ENCODE results near the gene TMEM250.

TMEM250 gene

GRCh38 chr9:136093995-136094881, 24.4 kb downstream of the TMEM250 start:
- peak; percentile 54 to 57 for DNase-seq

DNA sequence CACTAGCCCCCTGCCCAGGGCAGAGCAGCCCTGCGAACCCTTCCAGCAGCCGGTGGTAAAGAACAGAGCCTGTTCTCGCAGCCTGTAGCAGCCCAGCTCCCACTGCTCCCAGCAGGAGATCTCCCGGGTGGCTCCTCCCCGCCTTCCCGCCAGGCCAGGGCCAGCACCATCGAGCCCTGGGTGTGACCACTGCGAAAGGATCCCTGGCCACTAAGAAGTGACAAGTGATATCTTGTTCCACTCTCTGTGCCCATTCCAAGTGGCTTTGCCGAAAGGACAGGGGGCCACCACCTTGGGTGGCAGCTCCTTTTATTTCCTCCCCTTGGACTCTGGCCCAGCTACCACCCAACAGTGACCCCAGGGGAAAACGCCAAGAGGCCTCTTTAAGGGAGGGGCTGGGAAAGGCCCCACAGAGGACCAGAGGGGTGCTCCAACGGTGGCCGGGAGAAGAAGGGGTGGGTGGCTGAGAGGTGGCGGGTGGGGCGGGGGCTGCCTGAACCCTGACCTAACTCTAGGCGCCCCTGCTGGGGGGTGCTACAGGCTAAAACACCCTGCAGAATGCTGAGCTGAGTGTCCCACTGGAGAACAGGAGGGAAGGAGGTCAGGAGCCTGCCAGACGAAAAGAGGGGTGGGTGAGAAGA, 25.2 kb downstream of the TMEM250 start:
- DNase-seq = no peak

- DNase-seq = no peak
Observed at GRCh38 chr9:136092741-136093140, 25.9 kb downstream of the TMEM250 start.

DNA sequence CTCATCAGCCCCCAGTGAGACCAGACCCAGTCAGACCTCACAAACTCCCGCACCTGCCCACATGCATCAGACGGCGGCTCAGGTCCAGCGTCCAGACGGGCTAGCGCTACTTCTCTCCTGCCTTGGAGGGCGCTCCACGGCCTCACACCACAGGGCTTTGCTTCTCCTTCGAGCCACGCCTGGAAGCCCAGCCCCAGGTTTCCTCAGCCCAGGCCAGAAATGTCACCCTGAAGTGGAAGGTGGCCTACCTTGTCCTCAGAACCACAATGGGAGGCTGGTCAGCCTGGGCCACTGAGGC, 26.4 kb downstream of the TMEM250 start:
- DNase-seq = no peak

DNA sequence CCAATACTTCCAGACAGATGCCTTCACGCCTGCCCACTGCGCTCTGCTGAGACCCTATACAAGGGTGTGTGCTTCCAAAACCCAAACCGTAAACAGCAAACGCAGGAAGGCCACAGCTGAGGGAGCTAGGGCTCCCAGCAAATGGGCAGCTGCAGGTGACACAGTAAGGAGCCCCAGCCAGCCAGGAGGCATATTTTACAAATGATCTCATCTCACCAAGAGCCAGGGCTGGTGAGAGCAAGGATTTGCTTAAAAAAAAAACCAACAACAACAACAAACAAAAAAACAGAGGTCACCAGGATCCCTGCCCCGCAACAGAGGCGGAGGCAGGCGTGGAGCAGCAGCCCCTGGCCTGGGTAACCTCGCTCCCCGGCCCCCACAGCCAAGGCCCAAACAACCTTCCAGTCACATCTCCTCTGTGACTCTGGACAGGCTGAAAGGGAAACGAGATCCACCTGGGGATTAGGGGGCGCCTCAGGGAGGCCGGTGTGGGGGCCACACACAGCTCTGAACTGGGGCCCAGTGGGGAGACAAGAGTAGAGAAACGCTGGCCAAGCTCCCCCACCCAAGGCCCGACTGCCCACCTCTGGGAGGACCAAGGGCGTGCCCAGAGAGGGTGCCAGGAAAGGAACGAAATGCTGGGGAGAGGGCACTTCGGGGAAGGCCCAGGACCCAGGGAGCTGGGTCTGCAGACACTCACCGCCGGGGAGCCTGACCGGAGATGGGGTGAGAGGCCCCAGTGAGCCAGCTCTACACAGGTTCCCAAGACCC, 26.9 kb downstream of the TMEM250 start:
- no peak for DNase-seq

DNA sequence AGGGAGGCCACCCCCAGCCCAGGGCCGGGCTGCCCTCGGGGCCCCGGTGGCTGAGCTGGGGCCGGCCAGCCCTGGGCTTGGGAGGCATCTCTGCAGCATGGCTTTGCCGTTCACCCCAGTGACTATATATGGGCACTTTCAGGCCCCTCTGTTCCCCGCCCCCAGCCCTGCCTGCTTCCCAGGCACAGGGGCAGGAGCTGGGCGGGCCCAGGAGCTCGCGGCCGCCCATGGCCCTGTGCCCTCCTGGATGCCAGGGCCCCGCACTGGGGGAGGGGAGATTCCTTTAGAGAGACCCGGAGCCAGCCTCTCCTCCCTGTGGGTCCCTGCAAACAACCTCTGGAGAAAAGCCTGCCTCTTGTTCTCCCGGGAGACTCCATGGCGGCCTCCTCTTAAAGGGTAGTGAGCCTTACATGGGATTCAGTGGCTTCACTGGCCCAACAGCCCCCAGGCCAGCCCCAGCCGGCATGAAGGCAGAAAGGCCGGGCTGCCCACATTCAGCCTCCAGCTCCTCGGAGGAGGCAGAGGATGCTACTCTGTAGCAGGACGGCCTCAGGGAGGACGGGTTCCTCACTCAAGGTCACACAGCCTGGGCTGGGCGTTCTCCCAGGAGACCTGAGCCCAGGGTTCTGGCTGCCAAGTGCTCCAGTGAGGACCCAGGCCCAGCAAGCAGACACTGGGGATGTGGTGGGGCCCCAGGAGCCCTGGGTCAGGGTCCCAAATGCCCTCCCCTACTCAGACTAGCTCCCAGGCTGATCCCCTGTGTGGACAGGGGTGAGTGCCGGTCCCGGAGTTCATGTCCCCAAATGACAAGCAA, 27.7 kb downstream of the TMEM250 start:
- no peak for DNase-seq

GRCh38 chr9:136090056-136090735, 28.5 kb downstream of the TMEM250 start:
- no peak for DNase-seq

GRCh38 chr9:136089697-136090045, 29.0 kb downstream of the TMEM250 start:
- peak in 1 of 2 donors; percentile 58 for DNase-seq

GRCh38 chr9:136088939-136089696, 29.6 kb downstream of the TMEM250 start:
- DNase-seq = no peak

DNA sequence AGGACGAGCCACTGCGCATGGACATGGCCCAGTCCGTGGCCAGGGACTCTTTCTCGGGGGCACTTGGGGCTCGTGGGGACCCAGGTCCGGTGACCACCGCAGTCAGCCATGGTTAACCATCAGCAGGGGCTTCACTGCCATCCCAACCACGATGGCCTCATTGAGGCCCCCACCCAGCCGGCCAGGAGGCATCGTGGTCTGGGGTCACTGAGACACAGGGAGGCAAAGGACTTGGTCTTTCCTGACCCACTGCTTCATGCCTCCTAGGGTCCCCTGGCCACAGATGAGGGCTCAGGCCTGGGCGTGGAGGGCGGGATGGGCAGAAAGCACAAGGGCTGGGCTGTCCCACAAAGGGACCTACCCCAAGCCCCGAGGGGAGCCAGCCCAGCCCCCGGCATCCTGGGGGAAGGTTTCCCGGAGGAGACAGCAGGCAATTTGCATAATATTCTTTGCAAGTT, 30.2 kb downstream of the TMEM250 start:
- DNase-seq = no peak

- DNase-seq = no peak
Observed at GRCh38 chr9:136087741-136088480, 30.8 kb downstream of the TMEM250 start.

DNA sequence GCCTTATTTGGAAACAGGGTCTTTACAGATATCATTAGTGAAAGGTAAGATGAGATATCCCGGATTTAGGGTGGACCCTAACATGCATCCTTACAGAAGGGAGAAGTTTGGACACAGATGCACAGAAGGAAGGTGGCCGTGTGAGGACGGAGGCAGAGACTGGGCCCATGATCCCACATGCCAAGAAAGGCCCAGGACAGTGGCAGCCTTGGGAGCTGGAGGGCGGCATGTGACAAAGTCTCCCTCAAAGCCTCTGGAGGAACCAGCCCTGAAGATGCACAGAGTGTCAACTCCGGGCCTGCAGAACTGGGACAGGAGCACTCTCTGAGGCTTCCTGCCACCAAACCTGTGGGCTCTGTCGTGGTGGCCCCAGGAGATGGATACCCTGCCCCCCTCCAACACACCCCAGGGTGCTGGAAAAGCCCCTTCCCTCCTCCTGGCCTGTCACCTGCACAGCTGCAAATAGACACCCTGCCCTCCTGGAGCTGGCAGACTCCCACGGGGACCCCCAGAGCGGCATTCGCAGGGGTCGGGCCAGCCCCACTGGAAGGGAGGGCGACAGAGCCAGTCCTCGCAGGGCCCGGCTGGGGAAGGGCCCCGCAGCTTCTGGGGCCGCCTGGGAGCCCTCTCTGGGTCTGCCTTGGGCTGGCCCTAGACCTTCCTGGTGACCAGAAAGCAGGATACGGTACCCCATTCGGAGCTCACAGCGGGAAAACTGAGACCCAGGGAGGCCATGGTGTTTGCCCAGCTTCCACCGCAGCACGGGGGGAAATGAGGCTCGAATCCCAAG, 31.5 kb downstream of the TMEM250 start:
- no peak for DNase-seq

GRCh38 chr9:136086213-136086881, 32.3 kb downstream of the TMEM250 start:
- DNase-seq = no peak

GRCh38 chr9:136085815-136086212, 32.9 kb downstream of the TMEM250 start:
- no peak for DNase-seq

DNA sequence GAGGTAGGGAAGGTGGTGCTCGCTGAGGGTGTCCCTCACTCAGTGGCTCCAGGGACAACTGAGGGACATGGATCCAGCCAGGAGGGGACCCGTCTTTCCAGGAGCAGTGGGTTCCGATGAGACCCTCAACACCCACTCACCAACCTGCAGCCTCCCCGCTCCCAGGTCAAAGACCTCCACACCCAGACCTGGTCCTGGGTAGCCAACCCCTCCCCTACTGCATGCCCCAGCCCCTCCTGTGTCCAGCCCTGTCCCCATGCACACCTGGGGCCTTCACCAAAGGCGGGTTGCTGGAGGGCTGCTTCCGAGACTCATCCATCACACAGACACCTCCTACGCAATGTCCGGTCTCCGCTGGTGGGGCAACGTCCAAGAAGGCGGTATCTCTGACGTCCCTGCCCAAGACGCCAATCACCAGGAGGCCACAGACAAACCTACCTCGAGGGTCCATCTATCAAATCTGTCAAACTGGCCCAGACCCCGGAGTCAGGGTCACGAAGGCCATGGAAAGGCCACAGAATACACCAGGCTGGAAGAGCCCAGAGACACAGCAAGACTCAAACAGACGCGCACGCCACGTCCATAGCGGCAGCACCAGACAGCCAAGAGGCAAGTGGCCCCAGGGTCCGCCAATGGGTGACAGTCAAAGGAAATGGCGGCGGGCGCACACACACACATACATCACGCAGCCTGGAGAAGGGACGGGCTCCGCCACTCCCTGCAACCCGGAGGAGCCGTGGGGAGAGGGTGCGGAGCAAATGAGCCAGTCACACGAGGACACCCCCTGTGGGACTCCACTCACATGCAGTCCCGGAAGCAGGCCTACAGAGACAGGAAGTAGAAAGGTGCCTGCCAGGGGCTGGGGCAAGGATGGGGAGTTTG, 34.4 kb downstream of the TMEM250 start:
- no peak for DNase-seq

DNA sequence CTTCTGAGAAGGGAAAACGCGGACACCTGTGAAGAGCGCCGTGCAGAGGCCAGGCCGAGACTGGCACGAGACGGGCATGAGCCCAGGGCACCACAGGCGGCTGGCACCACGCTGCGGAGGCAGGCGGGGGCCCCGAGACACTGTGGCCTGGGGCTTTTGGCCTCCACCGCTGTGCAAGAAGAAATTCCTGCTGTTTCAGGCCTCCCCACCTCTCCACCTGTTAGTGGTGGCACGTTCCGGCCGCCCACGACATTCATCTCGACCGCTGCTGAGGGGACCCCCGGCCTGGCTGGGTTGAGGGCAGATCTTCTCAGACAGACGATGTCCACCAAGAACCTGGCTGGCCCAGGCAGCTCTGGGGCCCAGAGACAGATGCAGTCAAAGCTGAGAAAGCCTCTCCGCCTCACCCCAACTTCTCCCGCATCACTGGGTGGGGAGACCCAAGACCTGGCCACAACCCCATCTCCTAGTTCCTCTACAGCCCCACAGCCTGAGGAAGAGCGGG, 35.1 kb downstream of the TMEM250 start:
- DNase-seq = no peak

DNA sequence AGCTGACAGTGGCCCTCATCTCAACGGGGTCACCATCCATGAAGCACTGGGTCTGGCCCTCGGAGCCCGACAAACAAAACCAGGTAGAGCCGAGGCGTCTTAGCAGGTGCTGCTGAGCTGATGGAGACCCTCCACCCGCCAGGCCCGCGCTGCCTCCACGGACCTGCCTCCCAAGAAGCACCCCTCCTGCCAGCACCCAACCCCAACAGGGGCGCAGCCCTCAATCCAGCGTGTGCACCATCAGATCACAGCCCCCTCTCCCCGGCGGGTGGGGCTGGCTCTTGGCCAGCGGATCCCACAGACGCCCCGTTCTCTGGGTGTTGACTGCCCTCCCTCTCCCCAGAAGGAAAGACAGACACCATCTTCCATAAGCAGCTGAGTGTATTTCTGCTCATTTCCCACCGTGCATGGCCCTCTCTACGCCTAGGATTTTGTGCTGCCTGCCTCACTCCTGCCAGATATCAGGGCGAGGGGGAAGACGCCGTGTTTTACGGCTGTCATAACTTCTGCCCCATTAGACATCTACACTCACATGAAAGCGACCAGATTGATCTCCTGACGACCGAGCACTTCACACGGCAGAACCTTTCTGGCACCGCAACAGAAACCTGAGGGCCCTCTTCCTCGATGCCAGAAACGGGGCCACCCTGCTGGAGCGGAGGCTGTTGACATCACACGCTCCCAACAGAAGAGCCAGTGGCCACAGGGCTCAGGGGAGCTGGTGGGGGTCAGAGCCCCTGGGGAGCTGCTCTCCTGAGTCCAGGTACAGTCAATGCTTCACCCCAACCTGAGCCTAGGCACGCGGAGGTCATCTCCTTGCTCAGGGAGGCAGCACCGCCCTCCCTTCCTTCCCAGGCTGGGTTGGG, 35.9 kb downstream of the TMEM250 start:
- no peak for DNase-seq
